Measurements from ENCODE around the gene SPO11. TPM values are rescaled to one million over a fixed set of nuclear protein-coding genes. Genes with fewer than 3 reads are reported as not detected.
A peak's percentile ranks its signal among the peaks of the same experiment; 100 is the strongest.

Gene SPO11
- total and polyA plus RNA-seq, 9 of the 15 experiments (the other 6 are each of a cell fraction or from before 2014, with no cell fraction given), result not detected

- in situ Hi-C loops (cut with MboI) (no loop called here), intact Hi-C loops (cut with micrococcal nuclease) (no loop called here)
- no peak overlapping the region for H3K4me3 ChIP-seq
- DNase-seq (ENCODE audit: extremely low read depth in 1 of 4, low spot score in 3 of 4) (no peak), ATAC-seq (no peak), FAIRE-seq (no peak)
- TSS peak; percentile 17 for BruUV-seq (replicated peaks)
- H3K4me1 ChIP-seq (replicated peaks in 1 of 2; ENCODE audit: control insufficient read depth in 2 of 2, insufficient read depth in 2 of 2, low read length in 2 of 2), result peaks cover 0 to 3% of the 10 kb centered on the region in 2 experiments; a peak in 1 of 5 replicates
- no peak overlapping the region for H3K27ac ChIP-seq (ENCODE audit: extremely low read depth, low read depth, low read length)
- H3K79me2 ChIP-seq (ENCODE audit: control insufficient read depth, insufficient read depth, low read length), result no peaks in the 10 kb centered on the region; the same call in 2 of the 3 replicates
- H3K9me3 ChIP-seq (replicated peaks; ENCODE audit: control insufficient read depth, insufficient read depth, low read depth, low read length), result no peaks in the 10 kb centered on the region
- 86% methylated on average over 4 of the region's 4 CpGs for WGBS (ENCODE audit: insufficient coverage, low coverage, missing lambda C conversion rate)
- ChIA-PET POLR2A (interaction anchor here (1.4 kb wide), 1 partner anchor 8 kb away, joined by 7 read pairs; no protein-coding TSS in a partner anchor), CTCF (ENCODE audit: low intra/inter-chr PET ratio) (no interaction called here)
- H3K9ac ChIP-seq (ENCODE audit: insufficient read depth in 1 of 2, low read depth in 2 of 2, low read length in 2 of 2), result no peak overlapping the region
- TF ChIP-seq POLR2AphosphoS5 (IDR thresholded peaks at IDR 0.05; ENCODE audit: control insufficient read depth, insufficient read depth, low read depth, low read length) (peak; percentile 21; the same call in 1 of the 2 replicates), ZNF707 (CRISPR knock-in tag; conservative IDR thresholded peaks at IDR 0.05) (no peak), TCFL5 (CRISPR knock-in tag; conservative IDR thresholded peaks at IDR 0.05) (no peak)
- no peaks in the 10 kb centered on the region for H3K27me3 ChIP-seq (ENCODE audit: control insufficient read depth in 2 of 2, insufficient read depth in 2 of 2, low read length in 2 of 2)
- H4K20me1 ChIP-seq (replicated peaks; ENCODE audit: control insufficient read depth, insufficient read depth, low read length), result 0 out of 2 replicates have a peak, but pooled peaks cover 4% of the 10 kb centered on the region
- peaks cover 100% of the 10 kb centered on the region for H3K36me3 ChIP-seq (ENCODE audit: control insufficient read depth, insufficient read depth, low read length)
- H2AFZ ChIP-seq (ENCODE audit: low read depth, low read length), result no peak overlapping the region
- H3K9me1 ChIP-seq (ENCODE audit: control insufficient read depth, insufficient read depth, low read length), result no peaks in the 10 kb centered on the region
- H3K4me2 ChIP-seq (ENCODE audit: insufficient read depth, low read length), result no peak overlapping the region
Observed at GRCh38 chr20:57371363-57371762, 41.8 kb downstream of the SPO11 start.

- H3K4me3 ChIP-seq, result no peak overlapping the region
- H3K9me1 ChIP-seq (ENCODE audit: control insufficient read depth, insufficient read depth, low read length), result no peaks in the 10 kb centered on the region
- no peak overlapping the region for H3K9ac ChIP-seq (ENCODE audit: insufficient read depth in 1 of 2, low read depth in 2 of 2, low read length in 2 of 2)
- ChIA-PET CTCF (ENCODE audit: low intra/inter-chr PET ratio) (no interaction called here), POLR2A (interaction anchor here (0.6 to 1.4 kb wide), 2 partner anchors 9 to 10 kb away, joined by 3 to 7 read pairs; no protein-coding TSS in a partner anchor)
- peaks cover 100% of the 10 kb centered on the region for H3K36me3 ChIP-seq (ENCODE audit: control insufficient read depth, insufficient read depth, low read length)
- no peak overlapping the region for H3K4me2 ChIP-seq (ENCODE audit: insufficient read depth, low read length)
- no peaks in the 10 kb centered on the region for H3K9me3 ChIP-seq (replicated peaks; ENCODE audit: control insufficient read depth, insufficient read depth, low read depth, low read length)
- H2AFZ ChIP-seq (ENCODE audit: low read depth, low read length), result no peak overlapping the region
- TF ChIP-seq CBX2 (IDR thresholded peaks at IDR 0.05; ENCODE audit: insufficient read depth, low read length, poor library complexity, severe bottlenecking) (no peak), POLR2G (IDR thresholded peaks at IDR 0.05; ENCODE audit: low read depth, low read length) (0 out of 2 replicates have a peak, but pooled peaks have one; percentile 7), AFF1 (IDR thresholded peaks at IDR 0.05; ENCODE audit: low read depth in 1 of 2, partially characterized antibody in 2 of 2) (no peak)
- DNase-seq (ENCODE audit: extremely low read depth in 1 of 4, low spot score in 3 of 4) (no peak), FAIRE-seq (no peak), ATAC-seq (no peak)
- no peaks in the 10 kb centered on the region for H3K27me3 ChIP-seq (ENCODE audit: control insufficient read depth in 2 of 2, insufficient read depth in 2 of 2, low read length in 2 of 2)
- no TSS peak for BruUV-seq (replicated peaks)
- intact Hi-C loops (cut with micrococcal nuclease) (no loop called here), in situ Hi-C loops (cut with MboI) (no loop called here)
- no peaks in the 10 kb centered on the region; the same call in 2 of the 3 replicates for H3K79me2 ChIP-seq (ENCODE audit: control insufficient read depth, insufficient read depth, low read length)
- H3K27ac ChIP-seq (ENCODE audit: extremely low read depth, low read depth, low read length), result no peak overlapping the region
- H4K20me1 ChIP-seq (replicated peaks; ENCODE audit: control insufficient read depth, insufficient read depth, low read length), result 0 out of 2 replicates have a peak, but pooled peaks cover 4% of the 10 kb centered on the region
- 93% methylated on average over 9 of the region's 9 CpGs for WGBS (ENCODE audit: insufficient coverage, low coverage, missing lambda C conversion rate)
- H3K4me1 ChIP-seq (replicated peaks in 1 of 2; ENCODE audit: control insufficient read depth in 2 of 2, insufficient read depth in 2 of 2, low read length in 2 of 2), result peaks cover 0 to 3% of the 10 kb centered on the region in 2 experiments; a peak in 1 of 5 replicates
Observed at GRCh38 chr20:57372157-57372556, 42.6 kb downstream of the SPO11 start.
